Urothelium cell line (cell line): ENCODE measurements around the gene SLF2.

Experiments
- DNase-seq: peaks from one replicate; pipeline ENCODE4 v3.0.0; 2011; ENCODE audit warnings: low spot score, mixed read lengths
- FAIRE-seq: peaks from 2 replicates; lab custom pipeline; 2011; peaks lifted over from hg19 to GRCh38; lab: Jason Lieb, UNC

The SLF2 gene

DNA sequence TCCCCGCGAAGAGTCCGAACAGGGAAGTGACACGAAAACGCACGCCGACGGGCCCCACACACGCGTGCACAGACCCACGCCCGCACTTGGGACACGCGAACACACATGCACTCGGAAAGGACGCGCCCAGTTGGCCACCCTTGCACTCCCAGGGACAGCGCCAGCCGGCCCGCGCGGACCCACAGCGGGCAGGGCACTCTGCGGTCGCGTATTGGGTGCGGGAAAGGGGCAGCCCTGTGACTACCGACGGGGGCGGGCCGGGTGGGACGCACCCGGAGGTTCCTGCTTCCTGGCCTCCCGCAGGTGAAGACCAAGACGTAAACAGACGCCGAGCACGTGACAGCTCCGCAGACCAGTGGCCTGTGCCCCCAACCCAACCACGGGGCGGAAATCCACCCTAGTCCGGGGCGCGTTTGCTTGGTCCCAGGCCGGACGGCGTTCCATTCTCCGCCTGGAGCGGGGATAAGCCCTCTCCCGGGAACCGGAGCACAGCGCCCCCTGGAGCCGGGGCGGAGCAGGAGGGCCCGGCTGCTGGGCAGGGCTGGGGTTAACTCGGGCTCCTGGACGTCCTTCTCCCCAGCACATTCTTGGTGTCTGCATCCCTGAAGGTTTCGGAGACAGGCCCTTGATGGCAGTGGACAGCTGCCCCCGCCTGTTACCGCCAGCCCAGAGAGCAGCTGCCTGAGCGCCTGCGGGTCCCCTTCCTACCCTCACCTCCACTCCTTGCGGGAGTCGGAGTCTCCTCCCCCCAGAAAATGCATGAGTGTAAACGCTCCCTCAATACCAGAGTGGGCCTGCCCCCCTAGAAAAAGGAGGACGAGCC lies 84.8 kb downstream of the SLF2 start:
- no peak for FAIRE-seq
- peak; percentile 89 for DNase-seq

DNA sequence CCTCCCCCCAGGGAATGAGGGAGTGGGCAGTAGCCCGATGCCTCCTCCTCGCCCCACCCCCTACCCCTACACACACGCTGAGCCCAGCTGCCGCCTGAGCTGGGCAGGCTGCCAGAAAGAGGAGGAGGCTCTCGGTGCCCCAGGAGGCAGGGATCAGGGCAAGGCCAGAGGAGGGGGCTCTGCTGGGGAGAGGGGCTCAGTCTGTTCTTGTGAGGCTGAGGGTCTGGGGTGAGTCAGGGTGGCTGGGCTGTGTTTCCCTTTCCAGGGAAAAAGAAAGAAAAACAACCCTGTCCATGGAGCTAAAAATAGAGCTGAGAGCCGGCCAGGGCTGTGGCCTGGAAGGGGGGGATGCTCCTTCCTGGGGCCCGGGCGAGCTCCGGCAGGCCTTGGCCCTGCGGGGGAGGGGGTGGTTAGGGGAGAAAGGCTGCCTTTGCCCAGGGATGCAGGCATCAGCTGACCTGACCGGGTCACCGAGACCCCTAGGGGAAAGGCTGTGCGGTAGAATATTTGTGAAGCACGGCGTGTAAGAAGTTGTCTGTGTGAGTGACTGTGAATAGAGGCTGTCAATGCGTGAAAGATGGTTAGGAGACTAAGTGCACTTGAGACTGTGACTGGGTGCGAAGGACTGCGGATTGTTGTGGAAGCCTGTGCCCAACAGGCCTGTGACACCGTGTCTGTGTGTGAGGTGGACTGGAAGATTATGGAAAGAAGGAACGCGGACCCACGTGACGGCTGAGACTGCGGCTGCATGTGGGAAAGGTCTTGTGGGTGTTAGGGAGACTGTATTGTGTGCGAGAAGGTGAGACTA lies 85.6 kb downstream of the SLF2 start:
- DNase-seq, result peak; percentile 93
- peak; percentile 81 for FAIRE-seq

DNA sequence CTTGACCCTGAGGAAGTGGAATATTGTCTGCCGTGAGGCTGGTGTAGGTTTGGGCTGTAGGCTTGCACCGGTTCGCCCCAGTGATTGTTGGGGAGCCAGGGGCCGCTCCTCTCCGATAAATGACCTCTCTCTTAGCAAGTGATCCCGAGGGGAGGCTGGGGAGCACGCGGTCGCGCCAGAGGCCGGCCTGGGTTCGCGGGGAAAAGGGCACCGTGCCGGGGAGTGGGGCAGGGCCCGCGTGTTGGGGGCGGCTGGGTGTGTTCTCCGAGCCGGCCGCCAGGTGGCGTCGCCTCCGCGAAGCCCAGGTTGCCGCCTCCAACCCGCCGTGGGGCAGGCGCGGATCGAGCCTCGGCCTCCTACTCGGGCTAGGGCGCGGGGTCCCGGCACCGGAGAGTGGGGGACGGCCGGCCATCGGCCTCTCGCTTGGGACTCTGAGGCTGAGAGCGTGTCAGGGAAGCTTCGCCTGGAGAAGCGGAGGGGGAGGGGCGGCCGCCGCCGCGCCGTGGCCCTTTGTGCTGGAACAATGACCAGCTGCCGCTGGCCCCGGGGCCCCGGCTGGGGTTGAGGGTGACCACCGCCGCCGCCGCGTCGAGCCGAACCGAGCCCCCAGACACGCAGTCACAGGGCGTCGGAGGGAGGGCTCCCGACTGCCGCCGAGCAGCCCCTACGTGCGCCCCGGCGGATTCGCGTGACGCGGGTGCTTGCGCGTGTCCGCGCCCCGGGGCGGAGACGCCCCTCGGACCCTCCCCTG lies 86.4 kb downstream of the SLF2 start:
- DNase-seq (peak; percentile 88), FAIRE-seq (peak; percentile 89)

DNA sequence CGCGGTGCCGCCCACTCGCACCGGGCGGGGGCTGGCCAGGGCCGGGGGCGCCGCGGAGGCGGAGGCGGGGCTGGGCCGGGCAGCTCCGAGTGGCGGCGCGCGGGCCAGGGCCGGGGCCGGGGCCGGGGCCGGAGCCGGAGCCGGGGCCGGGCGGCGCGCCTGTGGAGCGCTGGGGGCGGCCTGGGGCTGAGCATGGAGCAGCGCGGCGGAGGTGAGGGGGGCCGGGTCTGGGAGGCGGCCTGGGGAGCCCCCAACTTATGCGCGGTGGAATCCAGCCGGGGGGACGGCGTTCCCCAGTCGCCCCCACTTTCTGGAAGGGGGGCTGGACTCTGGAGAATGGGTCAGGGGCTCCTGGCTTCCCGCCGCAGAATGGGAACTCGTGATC lies 87.0 kb downstream of the SLF2 start, which contains the start of gene LZTS2:
Gene LZTS2, plus strand, starts transcription at position 67 of the 385 bp plus-strand sequence. CDS start 2,731 bp downstream, outside the sequence.
- no peak for DNase-seq
- FAIRE-seq, result no peak

DNA sequence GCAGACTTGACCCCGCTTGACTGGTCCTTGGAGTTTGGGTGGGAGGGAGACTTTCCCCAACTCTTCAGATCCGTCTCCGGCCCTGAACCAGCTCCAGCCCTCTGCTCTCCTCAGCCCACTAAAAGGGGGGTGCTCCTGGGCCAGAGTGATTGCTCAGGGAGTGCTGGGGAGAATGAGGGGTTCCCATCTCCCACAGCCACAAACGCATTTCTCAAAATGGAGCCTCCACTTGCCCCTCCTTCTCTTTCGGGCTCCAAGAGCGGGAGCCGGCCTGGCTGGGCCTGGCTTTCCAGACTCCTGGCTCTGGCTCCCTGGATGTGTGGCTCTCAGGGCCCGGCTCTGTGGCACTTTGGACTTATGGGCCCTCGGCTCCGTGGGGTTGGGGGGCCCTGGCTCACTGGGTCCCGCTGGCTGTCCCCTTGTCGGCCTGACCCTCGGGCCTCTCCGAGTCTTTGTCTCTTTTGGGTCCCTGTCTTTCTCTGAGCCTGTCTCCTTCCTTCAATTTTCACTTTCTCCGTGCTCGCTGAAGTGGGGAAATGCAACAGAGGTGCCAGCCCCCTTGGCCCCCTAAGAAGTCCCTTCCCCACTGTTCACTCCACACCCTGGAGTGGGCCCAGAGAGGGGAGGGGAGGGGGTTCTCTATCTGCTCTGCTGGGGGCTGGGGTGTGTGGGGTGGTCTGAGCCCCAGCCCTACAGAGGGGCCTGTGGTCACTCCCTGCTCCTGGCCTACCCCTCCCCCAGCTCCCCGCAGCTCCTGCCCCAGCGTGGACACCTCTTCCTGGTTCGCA lies 87.6 kb downstream of the SLF2 start:
- FAIRE-seq, result no peak

DNA sequence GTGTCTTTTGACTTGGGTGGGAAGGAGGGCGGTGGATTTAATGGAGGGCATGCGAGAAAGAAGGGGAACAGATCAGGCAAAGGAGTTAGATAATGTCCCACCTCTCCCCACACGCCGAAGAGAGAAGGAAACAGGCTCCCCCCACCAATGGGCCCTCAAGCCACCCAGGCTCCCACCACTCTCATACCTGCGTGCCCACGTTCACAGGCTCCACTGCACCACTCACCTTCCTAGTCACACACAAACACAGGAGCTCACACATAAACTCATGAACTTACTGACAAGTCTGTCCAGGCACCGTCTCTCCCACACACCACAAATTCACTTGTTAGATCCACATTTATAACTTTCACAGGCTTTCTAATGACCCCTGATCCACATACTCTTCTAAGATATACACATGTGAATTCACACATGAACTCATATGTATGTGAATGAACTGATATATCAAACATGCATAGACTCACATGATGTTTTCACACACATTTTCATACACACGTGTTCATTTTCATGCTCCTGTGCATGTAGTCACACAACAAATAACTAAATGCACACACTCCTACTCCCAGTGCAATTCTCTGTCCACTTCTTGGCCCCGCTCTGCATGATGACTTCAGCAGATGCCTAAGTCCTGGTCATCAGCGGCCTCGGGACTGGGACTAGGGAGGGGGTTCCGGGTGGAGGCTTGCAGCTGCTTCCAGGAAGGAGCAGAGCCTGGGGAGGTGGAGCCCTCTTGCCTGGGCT lies 88.3 kb downstream of the SLF2 start:
- FAIRE-seq (no peak), DNase-seq (peak; percentile 50)

More for the DNA sequence above, 87.6 kb downstream of the SLF2 start:
- peak; percentile 32 for DNase-seq

DNA sequence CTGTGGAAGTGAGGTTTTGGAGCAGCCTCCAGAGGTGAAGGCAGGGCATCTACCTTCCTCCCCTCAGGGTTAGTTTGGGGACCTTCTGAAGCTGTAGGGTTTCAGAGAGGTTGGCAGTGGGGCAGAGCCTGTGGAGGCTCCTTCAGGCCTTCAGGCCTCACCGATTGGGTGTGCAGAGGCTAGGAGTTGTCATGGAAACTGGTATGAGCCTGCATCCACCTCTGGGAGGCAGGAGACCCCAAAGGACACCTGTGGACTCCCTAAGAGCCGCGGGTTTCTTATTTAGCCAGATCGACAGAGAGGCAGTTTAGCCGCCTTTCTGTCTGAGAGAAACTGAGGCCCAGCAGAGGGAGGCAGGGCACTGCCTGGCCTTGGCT lies 88.9 kb downstream of the SLF2 start:
- FAIRE-seq, result no peak

DNA sequence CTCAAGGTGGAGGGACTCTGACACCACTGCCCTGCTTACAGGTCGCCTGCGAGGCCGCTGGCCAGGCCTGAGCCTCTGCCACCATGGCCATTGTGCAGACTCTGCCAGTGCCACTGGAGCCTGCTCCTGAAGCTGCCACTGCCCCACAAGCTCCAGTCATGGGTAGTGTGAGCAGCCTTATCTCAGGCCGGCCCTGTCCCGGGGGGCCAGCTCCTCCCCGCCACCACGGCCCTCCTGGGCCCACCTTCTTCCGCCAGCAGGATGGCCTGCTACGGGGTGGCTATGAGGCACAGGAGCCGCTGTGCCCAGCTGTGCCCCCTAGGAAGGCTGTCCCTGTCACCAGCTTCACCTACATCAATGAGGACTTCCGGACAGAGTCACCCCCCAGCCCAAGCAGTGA lies 89.7 kb downstream of the SLF2 start:
- DNase-seq (no peak), FAIRE-seq (no peak)

More for the DNA sequence above, 88.9 kb downstream of the SLF2 start:
- DNase-seq, result no peak

DNA sequence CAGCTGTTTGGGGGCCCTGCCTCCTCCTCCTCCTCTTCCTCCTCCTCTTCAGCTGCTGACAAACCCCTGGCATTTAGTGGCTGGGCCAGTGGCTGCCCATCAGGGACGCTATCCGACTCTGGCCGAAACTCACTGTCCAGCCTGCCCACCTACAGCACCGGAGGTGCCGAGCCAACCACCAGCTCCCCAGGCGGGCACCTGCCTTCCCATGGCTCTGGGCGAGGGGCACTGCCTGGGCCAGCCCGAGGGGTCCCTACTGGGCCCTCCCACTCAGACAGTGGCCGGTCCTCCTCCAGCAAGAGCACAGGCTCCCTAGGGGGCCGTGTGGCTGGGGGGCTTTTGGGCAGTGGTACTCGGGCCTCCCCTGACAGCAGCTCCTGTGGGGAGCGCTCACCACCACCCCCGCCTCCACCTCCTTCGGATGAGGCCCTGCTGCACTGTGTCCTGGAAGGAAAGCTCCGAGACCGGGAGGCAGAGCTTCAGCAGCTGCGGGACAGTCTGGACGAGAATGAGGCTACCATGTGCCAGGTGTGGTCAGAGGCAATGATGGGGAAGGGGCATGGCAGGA lies 91.0 kb downstream of the SLF2 start:
- FAIRE-seq, result no peak
- DNase-seq, result no peak

DNA sequence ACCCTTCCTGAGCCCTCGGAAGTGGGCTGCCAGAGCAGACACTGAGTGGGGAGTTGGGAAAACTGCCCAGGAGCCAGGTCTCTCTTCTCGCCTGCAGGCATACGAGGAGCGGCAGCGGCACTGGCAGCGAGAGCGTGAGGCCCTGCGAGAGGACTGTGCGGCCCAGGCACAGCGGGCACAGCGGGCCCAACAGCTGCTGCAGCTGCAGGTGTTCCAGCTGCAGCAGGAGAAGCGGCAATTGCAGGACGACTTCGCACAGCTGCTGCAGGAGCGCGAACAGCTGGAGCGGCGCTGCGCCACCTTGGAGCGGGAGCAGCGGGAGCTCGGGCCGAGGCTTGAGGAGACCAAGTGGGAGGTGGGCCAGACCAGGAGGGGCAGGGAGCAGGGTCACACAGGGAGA lies 92.6 kb downstream of the SLF2 start:
- no peak for FAIRE-seq
- DNase-seq, result no peak

DNA sequence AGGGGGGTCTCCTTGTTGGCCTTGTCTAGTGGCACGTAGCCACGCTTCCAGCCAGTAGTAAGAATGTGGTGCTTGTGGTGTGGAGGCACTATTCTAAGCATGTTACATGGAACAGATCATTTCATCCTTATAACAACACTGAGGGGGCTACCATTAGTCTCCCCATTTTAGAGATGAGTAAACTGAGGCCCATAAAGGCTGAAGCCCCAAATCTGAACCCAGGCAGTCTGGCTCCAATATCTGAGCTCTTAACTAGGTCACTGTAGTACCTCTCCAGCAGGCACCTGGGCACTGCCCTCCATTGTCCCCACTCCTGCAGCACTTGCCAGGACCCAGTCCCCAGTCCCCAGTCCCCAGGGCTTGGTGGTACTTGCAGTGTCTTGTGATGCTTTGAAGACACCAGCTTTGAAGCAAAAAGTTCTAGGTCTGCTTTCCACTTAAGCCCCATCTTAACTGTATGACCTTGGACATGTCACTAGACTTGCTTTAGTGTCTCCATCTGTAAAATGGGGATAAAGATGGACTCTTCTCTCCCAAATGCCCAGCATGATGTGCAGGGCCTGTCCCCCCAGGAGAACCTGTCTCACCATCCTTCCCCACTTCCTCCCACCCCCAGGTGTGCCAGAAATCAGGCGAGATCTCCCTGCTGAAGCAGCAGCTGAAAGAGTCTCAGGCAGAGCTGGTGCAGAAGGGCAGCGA lies 93.3 kb downstream of the SLF2 start:
- DNase-seq, result no peak
- FAIRE-seq, result no peak

DNA sequence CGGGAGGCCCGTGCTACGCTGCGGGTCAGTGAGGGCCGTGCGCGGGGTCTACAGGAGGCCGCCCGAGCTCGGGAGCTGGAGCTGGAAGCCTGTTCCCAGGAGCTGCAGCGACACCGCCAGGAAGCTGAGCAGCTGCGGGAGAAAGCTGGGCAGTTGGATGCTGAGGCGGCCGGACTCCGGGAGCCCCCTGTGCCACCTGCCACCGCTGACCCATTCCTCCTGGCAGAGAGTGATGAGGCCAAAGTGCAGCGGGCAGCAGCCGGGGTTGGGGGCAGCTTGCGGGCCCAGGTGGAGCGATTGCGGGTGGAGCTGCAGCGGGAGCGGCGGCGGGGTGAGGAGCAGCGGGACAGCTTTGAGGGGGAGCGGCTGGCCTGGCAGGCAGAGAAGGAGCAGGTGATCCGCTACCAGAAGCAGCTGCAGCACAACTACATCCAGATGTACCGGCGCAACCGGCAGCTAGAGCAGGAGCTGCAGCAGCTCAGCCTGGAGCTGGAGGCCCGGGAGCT lies 93.9 kb downstream of the SLF2 start:
- FAIRE-seq (no peak), DNase-seq (no peak)

DNA sequence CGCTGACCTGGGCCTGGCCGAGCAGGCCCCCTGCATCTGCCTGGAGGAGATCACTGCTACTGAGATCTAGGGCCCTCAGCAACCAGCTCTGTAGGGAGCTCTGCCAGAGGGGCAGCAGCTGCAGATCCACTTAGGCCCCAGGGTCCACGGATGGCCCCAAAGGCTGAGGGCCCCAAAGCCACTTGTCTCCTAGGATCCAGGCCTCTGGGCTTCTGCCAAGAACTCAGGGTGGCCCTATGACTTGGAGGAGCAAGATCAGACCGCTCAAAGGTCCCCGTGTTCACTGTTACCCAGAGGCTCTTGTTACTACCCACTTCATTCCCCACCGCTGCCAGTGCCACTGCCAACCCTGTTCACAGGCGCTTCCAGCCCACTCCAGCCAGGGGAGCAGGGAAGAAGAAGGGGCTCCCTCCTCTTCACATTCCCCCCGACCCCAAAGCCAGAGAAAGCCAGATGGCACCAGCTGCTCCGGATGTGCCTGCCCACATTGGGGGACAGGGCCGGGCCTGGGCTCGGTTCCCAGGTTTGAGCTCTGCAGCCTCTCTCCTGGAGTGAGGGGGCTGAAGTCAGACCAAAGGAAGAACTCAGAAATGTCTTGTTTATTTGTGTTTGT lies 94.4 kb downstream of the SLF2 start:
- no peak for FAIRE-seq

DNA sequence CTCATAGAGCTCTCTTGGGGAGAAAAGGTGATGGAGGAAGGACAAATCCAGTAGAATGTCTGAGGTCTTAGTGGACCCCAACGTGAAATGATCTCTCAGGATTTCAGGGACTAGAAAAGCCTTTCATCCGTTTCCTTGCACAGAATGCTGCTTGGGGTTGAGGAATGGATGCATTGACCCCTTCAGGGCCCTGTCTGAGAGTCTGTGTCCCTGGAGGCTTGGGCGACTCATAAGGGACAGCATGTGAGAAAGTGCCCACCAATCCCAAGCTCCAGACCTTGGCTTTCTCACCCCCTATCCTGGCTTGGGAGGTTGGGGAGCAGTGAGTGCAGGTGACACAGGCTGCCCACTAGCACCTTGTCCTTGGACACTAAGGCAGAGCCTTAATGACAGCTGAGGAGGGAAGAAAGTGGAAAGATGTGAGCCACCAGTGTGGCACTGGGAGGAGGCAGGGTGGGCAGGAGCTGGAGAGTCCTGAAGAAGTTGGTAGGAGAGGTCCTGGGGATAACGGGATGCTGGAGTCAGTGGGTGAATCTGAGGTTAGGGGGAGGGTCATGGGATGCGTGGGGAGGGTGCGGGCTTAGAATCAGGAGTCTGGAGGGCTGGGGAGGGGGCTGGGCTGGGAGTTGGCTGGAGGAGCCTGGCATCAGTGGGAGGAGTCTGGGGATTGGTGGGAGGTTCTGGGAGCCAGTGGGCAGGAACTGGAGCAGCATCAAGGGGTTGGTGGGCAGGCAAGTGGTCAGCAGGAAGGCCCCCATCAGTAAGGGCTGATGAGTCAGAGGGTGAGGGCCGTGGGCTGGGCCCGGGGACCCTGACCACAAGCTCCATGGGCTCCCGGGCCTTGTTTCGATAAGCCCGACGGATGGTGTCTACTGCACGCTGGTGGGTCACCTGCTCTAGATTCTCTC lies 95.4 kb downstream of the SLF2 start:
- DNase-seq (no peak), FAIRE-seq (no peak)

More for the DNA sequence above, 94.4 kb downstream of the SLF2 start:
- DNase-seq, result no peak

DNA sequence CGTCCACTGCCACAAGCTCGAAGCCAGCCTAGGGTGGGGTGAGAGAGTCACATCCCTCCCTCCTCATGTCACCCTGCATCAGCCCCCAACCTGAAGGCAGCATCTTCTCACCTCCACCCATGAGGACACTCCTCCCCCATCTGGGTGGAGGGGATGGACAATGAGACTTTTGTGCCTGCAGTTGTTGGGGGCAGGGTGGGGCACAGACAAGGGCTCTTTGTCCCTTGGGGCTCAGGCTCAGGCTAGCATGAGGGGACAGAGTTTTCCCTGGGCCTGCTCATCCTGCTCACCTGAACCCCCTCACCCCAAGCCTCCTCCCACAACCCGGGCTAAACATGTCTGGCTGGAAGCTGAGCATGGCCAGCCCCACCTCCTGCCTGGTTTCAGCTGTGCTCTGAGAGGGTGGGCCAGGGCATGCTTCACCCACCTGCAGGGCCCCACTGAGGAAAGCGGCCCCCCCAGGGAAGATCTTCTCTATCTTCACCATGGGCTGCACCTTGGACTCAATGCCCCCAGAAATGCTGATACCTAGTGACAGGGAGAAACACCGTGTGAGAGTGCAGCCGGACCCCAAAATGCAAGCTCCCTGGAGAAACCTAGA lies 96.2 kb downstream of the SLF2 start:
- peak; percentile 80 for FAIRE-seq
- peak; percentile 46 for DNase-seq

DNA sequence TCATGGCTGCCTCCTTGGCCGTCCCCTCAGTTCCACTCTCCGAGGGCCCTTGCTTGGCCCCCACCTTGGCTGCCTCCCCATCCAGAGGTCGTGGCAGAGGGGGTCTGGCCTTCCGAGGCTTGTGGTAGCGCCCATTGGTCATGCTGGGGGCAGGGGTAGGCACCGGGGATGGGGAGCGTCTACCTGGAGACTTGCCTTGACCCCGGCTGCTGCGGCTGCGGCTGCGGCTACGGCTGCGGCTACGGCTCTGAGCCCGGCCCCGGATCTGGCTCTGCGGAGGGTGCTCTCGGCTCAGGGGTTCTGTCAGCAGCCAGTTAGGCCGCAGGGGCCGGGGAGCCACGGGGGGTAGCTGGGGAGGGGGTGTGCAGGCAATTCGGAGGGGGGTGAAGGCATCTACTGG lies 97.6 kb downstream of the SLF2 start:
- no peak for DNase-seq
- FAIRE-seq, result no peak
